Activated T-cell treated with anti-CD3 and anti-CD28 coated beads, Interleukin-2, amount 50 U/mL, for 1 hour (primary cell): ENCODE measurements around the gene SEMA6A.

Experiments
- DNase-seq: peaks from one replicate; pipeline ENCODE4 v3.0.0-alpha.2; 2020

Gene SEMA6A

GRCh38 chr5:116576053-116576713 is 1.6 kb upstream of the SEMA6A start:
- no peak for DNase-seq

- DNase-seq = no peak
These were observed 866 bp upstream of the SEMA6A start for GRCh38 chr5:116575326-116576052.

- no peak for DNase-seq
These were observed 789 bp downstream of the SEMA6A start for GRCh38 chr5:116573702-116574366.

- no peak for DNase-seq
These were observed 1.3 kb downstream of the SEMA6A start for GRCh38 chr5:116573279-116573701.

GRCh38 chr5:116572350-116573278 is 2.0 kb downstream of the SEMA6A start:
- no peak for DNase-seq

- DNase-seq = no peak
These were observed 2.9 kb downstream of the SEMA6A start for GRCh38 chr5:116571568-116572349.

- DNase-seq = no peak
These were observed 4.6 kb downstream of the SEMA6A start for GRCh38 chr5:116569999-116570398.

GRCh38 chr5:116567106-116567505 is 7.5 kb downstream of the SEMA6A start:
- no peak for DNase-seq

- DNase-seq = no peak
These were observed 8.4 kb downstream of the SEMA6A start for GRCh38 chr5:116566251-116566650.

GRCh38 chr5:116564756-116565490 is 9.7 kb downstream of the SEMA6A start:
- no peak for DNase-seq

GRCh38 chr5:116564312-116564711 is 10.3 kb downstream of the SEMA6A start:
- DNase-seq = no peak

GRCh38 chr5:116563736-116564308 is 10.8 kb downstream of the SEMA6A start:
- DNase-seq = no peak

GRCh38 chr5:116562669-116563068 is 12.0 kb downstream of the SEMA6A start:
- no peak for DNase-seq

GRCh38 chr5:116561658-116562057 is 13.0 kb downstream of the SEMA6A start:
- no peak for DNase-seq

- DNase-seq = no peak
These were observed 14.9 kb downstream of the SEMA6A start for GRCh38 chr5:116559673-116560164.

GRCh38 chr5:116559239-116559638 is 15.4 kb downstream of the SEMA6A start:
- DNase-seq = no peak

GRCh38 chr5:116557669-116558271 is 16.9 kb downstream of the SEMA6A start:
- no peak for DNase-seq

- no peak for DNase-seq
These were observed 19.9 kb downstream of the SEMA6A start for GRCh38 chr5:116554764-116555163.

- DNase-seq = no peak
These were observed 21.3 kb downstream of the SEMA6A start for GRCh38 chr5:116553366-116553765.

- no peak for DNase-seq
These were observed 24.5 kb downstream of the SEMA6A start for GRCh38 chr5:116550082-116550481.
